Heart left ventricle (tissue), 16 donors: ENCODE data around the gene PLA2G6. TPM values are rescaled to one million over a fixed set of nuclear protein-coding genes. Genes with fewer than 3 reads are reported as not detected.

Experiments
- ATAC-seq, 4 donors: fragments of 200-7000 bp; cut with Tn5 transposase; one replicate each; pipeline ENCODE4 v1.9.1; 2020 to 2022; ENCODE audit warnings: moderate library complexity in 4 of 4, mild to moderate bottlenecking in 3 of 4, moderate number of reproducible peaks in 1 of 4
- DNase-seq, 5 donors: peaks; one replicate each; pipeline ENCODE4 v3.0.0-alpha.2; 2020
- H3K27ac ChIP-seq, 12 donors: fragments of 200-600 bp; sonication (generic) in 4 of 12; one replicate each; pipeline versions ENCODE4 v1.5.0 to v1.8.0; 2016 to 2022; ENCODE audit warnings: mild to moderate bottlenecking in 2 of 12
- H3K27me3 ChIP-seq, 9 donors: fragments of 200-600 bp; sonication (generic) in 2 of 9; one replicate each; pipeline versions ENCODE4 v1.5.1 to v1.8.0; 2016 to 2022; ENCODE audit warnings: mild to moderate bottlenecking in 3 of 9
- H3K36me3 ChIP-seq, 9 donors: fragments of 200-600 bp; sonication (generic) in 2 of 9; one replicate each; pipeline versions ENCODE4 v1.5.0 to v1.8.0; 2018 to 2022; ENCODE audit warnings: mild to moderate bottlenecking in 2 of 9
- H3K4me1 ChIP-seq, 12 donors: fragments of 200-600 bp; sonication (generic) in 4 of 12; one replicate each; pipeline versions ENCODE4 v1.5.0 to v1.8.0; 2016 to 2022; ENCODE audit warnings: mild to moderate bottlenecking in 3 of 12
- H3K4me3 ChIP-seq, 12 donors: fragments of 200-600 bp; sonication (generic) in 4 of 12; one replicate each; pipeline versions ENCODE4 v1.5.0 to v1.8.0; 2017 to 2022; ENCODE audit warnings: mild to moderate bottlenecking in 9 of 12, moderate library complexity in 4 of 12
- H3K9me3 ChIP-seq, 12 donors: fragments of 200-600 bp; sonication (generic) in 4 of 12; one replicate each; pipeline versions ENCODE4 v1.5.0 to v1.8.0; 2016 to 2022; ENCODE audit warnings: mild to moderate bottlenecking in 1 of 12
- CTCF ChIP-seq, 12 donors: fragments of 200-600 bp; sonication (generic) in 4 of 12; IDR thresholded peaks; one replicate each; pipeline versions ENCODE4 v1.5.0 to v1.8.0; 2018 to 2022; ENCODE audit warnings: antibody characterized with exemption in 12 of 12, mild to moderate bottlenecking in 5 of 12
- POLR2A ChIP-seq, 2 donors: fragments of 450-650 bp; IDR thresholded peaks; one replicate each; pipeline ENCODE4 v1.6.1; 2017; ENCODE audit warnings: antibody characterized with exemption in 2 of 2, mild to moderate bottlenecking in 2 of 2, moderate library complexity in 2 of 2
- WGBS, 4 donors: extraction: QIAGEN DNeasy Blood & Tissue Kit in 2 of 4; methylation state at CpG; one replicate each; pipeline versions ENCODE4 v1.1.5 to v1.1.7; 2013 to 2018; 5-methylcytosine and 5-hydroxymethylcytosine counted together
- intact Hi-C, 10 donors: fragments of 100-400 bp; cut with DNase I; formaldehyde crosslinking; loops; one replicate each; pipeline versions ENCODE4 v1.11.1 to v1.14.2; 2022
- polyA plus RNA-seq, 2 donors: library from polyadenylated mRNA; stranded (reverse); fragments of 200-250 nt; gene quantifications; one replicate each; pipeline ENCODE4 v1.2.3, GENCODE V29; 2013
- total RNA-seq, 9 donors: library from RNA; depleted of rRNA in 2 of 9; stranded (reverse); fragments of >200 nt in 2 of 9; fragmentation: NEBNext Ultra II Directional in 3 of 9; extraction: Animal tissue kit (Norgen Biotek cat#: 25700) in 3 of 9; gene quantifications; one replicate each; pipeline versions ENCODE4 v1.1.0 to v1.2.4, GENCODE V29; 2016 to 2023
- donor health status: ischemic (EF 13 %, LVEDD 7.1; RV severe dilation, severe dysfunction).
- donor health status: healthy with polysubstance abuse.
- donor health status: DM: no; HTN: yes; CAD: no.
- donor health status: DM: no; HTN: no; CAD: no.
- donor health status: ischemic (EF 25% LVEDD 6.9; RV normal size, moderate dysfunction).
- donor health status: ischemic (EF 25% LVEDD 5.7; RV mildly dilated, moderate dysfunction).
- donor health status: healthy.
- donor health status: DM: yes; HTN: yes; CAD: no.
- donor health status: ischemic (EF 35%, LVEDD 5.7; RV mildly dilated, moderate dysfunction).
- donor health status: nonischemic (EF 11% LVEDD 7.7; RV severe dilation, severe dysfunction).
- donor health status: DM: yes; HTN: yes; CAD: no.
- donor health status: PGD.
- donor health status: ischemic (EF 29% LVEDD 5.4; RV normal size, mild dysfunction).
- donor health status: nonischemic (EF 23%, LVEDD 6.1; RV moderate dilation, normal function).

Gene PLA2G6
- total and polyA plus RNA-seq, 11 donors: 4.9 to 17.9 (median 11.0) TPM

DNA sequence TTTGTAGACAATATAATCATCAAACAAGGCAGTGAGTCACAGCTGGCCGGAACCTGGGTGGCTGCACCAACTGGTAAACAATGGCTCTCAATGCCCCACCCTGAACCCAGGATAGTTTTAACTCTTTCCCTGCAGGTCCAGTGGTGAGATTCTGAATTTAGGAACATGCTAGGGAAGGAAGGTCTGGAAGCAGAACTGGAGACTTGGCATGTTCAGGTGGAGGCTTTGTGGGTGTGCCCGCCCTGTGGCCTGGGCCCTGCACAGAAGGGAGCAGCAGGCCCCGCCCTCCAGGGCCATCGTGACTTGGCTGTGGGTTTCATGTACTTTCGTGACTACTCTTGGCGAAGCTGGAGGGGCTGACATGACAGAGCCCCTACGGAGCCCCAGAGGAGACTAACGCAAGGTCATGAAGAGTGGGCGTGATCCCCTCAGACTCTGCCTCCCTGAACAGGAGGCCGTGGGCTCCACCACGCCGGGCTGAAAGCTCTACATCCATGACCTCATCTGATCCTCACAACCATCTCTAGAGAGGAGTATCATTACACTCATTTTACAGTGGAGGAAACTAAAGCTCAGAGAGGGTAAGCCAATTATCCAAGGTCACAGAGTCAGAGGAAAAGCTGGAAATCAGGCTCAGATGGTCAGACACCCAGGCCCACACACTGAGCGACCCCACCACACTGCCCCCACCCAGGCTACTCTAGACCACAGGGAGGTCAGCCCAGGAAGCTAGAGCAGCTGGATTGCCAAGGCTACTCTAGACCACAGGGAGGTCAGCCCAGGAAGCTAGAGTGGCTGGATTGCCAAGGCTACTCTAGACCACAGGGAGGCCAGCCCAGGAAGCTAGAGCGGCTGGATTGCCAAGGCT is 47.5 kb upstream of the PLA2G6 start:
- peak; percentile 34 to 70 (median 64) for ATAC-seq
- Histone ChIP-seq H3K4me3 (no peak overlapping the region), H3K27ac (peak overlapping the region; percentile 35 to 88 (median 71)), H3K36me3 (peaks cover 0 to 93% (median 77%) of the 10 kb centered on the region in 9 donors), H3K27me3 (no peaks in the 10 kb centered on the region), H3K9me3 (no peaks in the 10 kb centered on the region), H3K4me1 (peaks cover 0 to 43% (median 19%) of the 10 kb centered on the region in 12 donors)
- no peak for TF ChIP-seq POLR2A (IDR thresholded peaks at IDR 0.05)
- no peak for TF ChIP-seq CTCF (IDR thresholded peaks at IDR 0.05)
- DNase-seq: peak in 2 of 5 donors; percentile 57 to 79
- 67 to 80% (median 69%) methylated on average over 11 to 14 of the region's 14 CpGs for WGBS, 4 donors
- intact Hi-C loops: no loop called here

DNA sequence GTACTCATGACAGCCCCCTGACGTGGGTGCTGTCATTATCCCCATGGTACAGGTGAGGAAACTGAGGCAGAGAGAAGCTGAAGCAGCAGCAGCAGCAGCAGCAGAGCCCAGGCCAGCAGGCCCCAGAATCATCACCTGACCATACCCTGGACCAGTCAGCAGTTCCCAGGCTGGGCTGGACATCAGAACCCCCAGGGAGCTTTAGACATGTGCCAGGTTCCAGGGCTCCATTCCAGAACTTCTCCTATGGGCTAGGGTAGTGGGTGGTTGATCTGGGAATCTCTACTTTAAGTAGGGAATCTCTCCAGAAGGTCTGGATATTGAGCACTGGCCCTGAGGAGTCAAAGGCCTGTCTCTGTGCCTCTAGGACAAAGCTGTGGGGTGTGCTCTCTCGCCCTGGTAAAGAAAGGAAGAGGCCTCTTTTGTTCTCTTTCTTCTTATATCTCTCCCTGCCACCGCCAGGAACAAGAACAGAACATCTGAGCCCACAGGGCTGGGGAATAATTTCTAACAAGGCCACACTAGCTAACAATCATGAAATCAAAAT is 46.8 kb upstream of the PLA2G6 start:
- intact Hi-C loops: no loop called here
- peak overlapping the region; percentile 35 to 88 (median 71) for H3K27ac ChIP-seq
- peaks cover 0 to 93% (median 77%) of the 10 kb centered on the region in 9 donors for H3K36me3 ChIP-seq
- ATAC-seq (peak in 2 of 4 donors; percentile 1 to 4), DNase-seq (no peak)
- no peaks in the 10 kb centered on the region for H3K27me3 ChIP-seq
- 64 to 78% (median 69%) methylated on average over 3 of the region's 3 CpGs for WGBS, 4 donors
- peaks cover 0 to 41% (median 18%) of the 10 kb centered on the region in 12 donors for H3K4me1 ChIP-seq
- no peaks in the 10 kb centered on the region for H3K9me3 ChIP-seq
- no peak for TF ChIP-seq CTCF (IDR thresholded peaks at IDR 0.05)
- no peak for TF ChIP-seq POLR2A (IDR thresholded peaks at IDR 0.05)
- no peak overlapping the region for H3K4me3 ChIP-seq

DNA sequence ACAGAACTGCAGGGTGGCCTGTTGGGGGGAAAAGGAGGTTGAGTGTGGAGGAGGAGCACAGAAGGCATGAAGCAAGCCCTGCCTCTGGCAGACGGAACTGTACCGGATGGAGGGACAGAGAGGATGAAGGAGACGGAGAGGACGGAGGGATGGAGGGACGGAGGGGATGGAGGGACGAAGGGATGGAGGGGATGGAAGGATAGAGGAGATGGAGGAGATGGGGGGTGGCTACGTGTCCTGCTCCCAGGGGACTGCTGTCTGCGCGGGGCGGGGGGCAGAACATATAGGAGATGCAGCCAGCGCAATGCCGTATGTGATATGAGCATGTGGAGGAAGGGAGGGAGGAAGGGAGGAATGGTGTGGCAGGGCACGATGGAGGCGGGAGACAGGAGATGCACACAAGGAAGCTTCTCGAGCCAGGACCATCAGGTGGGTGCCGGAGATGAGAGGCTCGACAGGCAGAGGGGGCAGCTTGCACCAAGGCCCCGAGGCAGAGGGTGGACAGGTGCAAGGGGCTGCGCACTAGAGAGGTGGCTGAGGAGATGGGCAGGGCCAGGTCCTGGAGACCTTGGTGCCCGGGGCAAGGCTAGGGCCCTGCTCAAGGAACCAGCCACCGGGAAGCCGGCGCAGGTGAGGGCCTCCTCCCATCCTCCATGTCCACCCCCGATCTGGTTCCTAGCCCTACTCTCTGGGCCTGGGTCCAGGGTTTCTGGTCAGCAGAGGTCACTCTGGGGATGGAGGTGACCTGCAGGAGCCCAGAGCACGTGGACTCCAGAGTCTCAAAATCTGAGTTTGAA is 45.4 kb upstream of the PLA2G6 start:
- no peaks in the 10 kb centered on the region for H3K27me3 ChIP-seq
- peak overlapping the region in 5 of 12 donors; percentile 69 to 88 (median 74) for H3K27ac ChIP-seq
- 90 to 94% (median 92%) methylated on average over 23 to 25 of the region's 25 CpGs for WGBS, 4 donors
- TF ChIP-seq CTCF (IDR thresholded peaks at IDR 0.05) (no peak), POLR2A (IDR thresholded peaks at IDR 0.05) (no peak)
- peaks cover 0 to 45% (median 19%) of the 10 kb centered on the region in 12 donors for H3K4me1 ChIP-seq
- ATAC-seq: no peak
- intact Hi-C loops: no loop called here
- H3K9me3 ChIP-seq: no peaks in the 10 kb centered on the region
- DNase-seq: no peak
- H3K36me3 ChIP-seq: peaks cover 0 to 85% (median 76%) of the 10 kb centered on the region in 9 donors
- H3K4me3 ChIP-seq: no peak overlapping the region
